ENCODE results near the gene GPS1. TPM values are rescaled to one million over a fixed set of nuclear protein-coding genes. Genes with fewer than 3 reads are reported as not detected.

GPS1 gene
- total RNA-seq, 1 donor from 2014 or later: 115 TPM

GRCh38 chr17:82098939-82099763, 47.5 kb downstream of the GPS1 start:
- Mint-ChIP-seq H3K4me3 (ENCODE audit: unreplicated experiment) (peak overlapping the region; percentile 75), H3K27ac (ENCODE audit: unreplicated experiment) (peak overlapping the region; percentile 80), H3K4me1 (ENCODE audit: low read depth, unreplicated experiment) (peaks cover 5% of the 10 kb centered on the region), H3K36me3 (ENCODE audit: unreplicated experiment) (no peaks in the 10 kb centered on the region), H3K9me3 (ENCODE audit: unreplicated experiment) (peaks cover 10% of the 10 kb centered on the region), H3K27me3 (ENCODE audit: unreplicated experiment) (peaks cover 7% of the 10 kb centered on the region)
- TF ChIP-seq CTCF (IDR thresholded peaks at IDR 0.05; ENCODE audit: partially characterized antibody, unreplicated experiment): no peak
- DNase-seq: no peak

- Mint-ChIP-seq H3K27ac (ENCODE audit: unreplicated experiment) (no peak overlapping the region), H3K27me3 (ENCODE audit: unreplicated experiment) (peaks cover 11% of the 10 kb centered on the region), H3K9me3 (ENCODE audit: unreplicated experiment) (peaks cover 10% of the 10 kb centered on the region), H3K4me3 (ENCODE audit: unreplicated experiment) (no peak overlapping the region), H3K4me1 (ENCODE audit: low read depth, unreplicated experiment) (peaks cover 5% of the 10 kb centered on the region), H3K36me3 (ENCODE audit: unreplicated experiment) (no peaks in the 10 kb centered on the region)
- no peak for TF ChIP-seq CTCF (IDR thresholded peaks at IDR 0.05; ENCODE audit: partially characterized antibody, unreplicated experiment)
- DNase-seq: no peak
Measured at GRCh38 chr17:82100502-82101298, 49.0 kb downstream of the GPS1 start.

- no peak for DNase-seq
- H3K4me1 Mint-ChIP-seq (ENCODE audit: low read depth, unreplicated experiment): peaks cover 4% of the 10 kb centered on the region
- H3K27me3 Mint-ChIP-seq (ENCODE audit: unreplicated experiment): peaks cover 11% of the 10 kb centered on the region
- no peak overlapping the region for H3K27ac Mint-ChIP-seq (ENCODE audit: unreplicated experiment)
- H3K36me3 Mint-ChIP-seq (ENCODE audit: unreplicated experiment): no peaks in the 10 kb centered on the region
- no peak overlapping the region for H3K4me3 Mint-ChIP-seq (ENCODE audit: unreplicated experiment)
- no peak for TF ChIP-seq CTCF (IDR thresholded peaks at IDR 0.05; ENCODE audit: partially characterized antibody, unreplicated experiment)
- H3K9me3 Mint-ChIP-seq (ENCODE audit: unreplicated experiment): peaks cover 12% of the 10 kb centered on the region
Measured at GRCh38 chr17:82101301-82101715, 49.6 kb downstream of the GPS1 start.

GRCh38 chr17:82101767-82102679, 50.3 kb downstream of the GPS1 start:
- DNase-seq: no peak
- Mint-ChIP-seq H3K36me3 (ENCODE audit: unreplicated experiment) (no peaks in the 10 kb centered on the region), H3K9me3 (ENCODE audit: unreplicated experiment) (peaks cover 13% of the 10 kb centered on the region), H3K27me3 (ENCODE audit: unreplicated experiment) (peaks cover 11% of the 10 kb centered on the region), H3K4me3 (ENCODE audit: unreplicated experiment) (peak overlapping the region; percentile 59), H3K27ac (ENCODE audit: unreplicated experiment) (no peak overlapping the region), H3K4me1 (ENCODE audit: low read depth, unreplicated experiment) (peaks cover 7% of the 10 kb centered on the region)
- no peak for TF ChIP-seq CTCF (IDR thresholded peaks at IDR 0.05; ENCODE audit: partially characterized antibody, unreplicated experiment)

All from glutamatergic neuron (in vitro differentiated cells).